H1 (cell line): ENCODE results near the gene EHHADH. TPM values are rescaled to one million over a fixed set of nuclear protein-coding genes. Genes with fewer than 3 reads are reported as not detected.

Source experiments
- CTCF ChIA-PET: fragments of 300-600 bp; sonication (Branson Sonifier 250); formaldehyde crosslinking; loops from one replicate; lab custom pipeline; 2021; ENCODE audit not compliant: partially characterized antibody; lab: Charles Lee
- POLR2A ChIA-PET: fragments of 300-600 bp; sonication (Branson Sonifier 250); formaldehyde crosslinking; loops from one replicate; lab custom pipeline; 2021; ENCODE audit warnings: inconsistent platforms; ENCODE audit not compliant: partially characterized antibody; lab: Charles Lee
- DNase-seq, 2 experiments: peaks; one replicate each; pipeline versions ENCODE4 v3.0.0 to v3.0.0-alpha.2; 2010 to 2022; ENCODE audit warnings: low spot score in 2 of 2, low read depth in 1 of 2, mixed read lengths in 1 of 2
- FAIRE-seq: peaks from 2 replicates; lab custom pipeline; 2011; peaks lifted over from hg19 to GRCh38; lab: Jason Lieb, UNC
- H2AFZ ChIP-seq: 2 replicates; pipeline ENCODE4 v1.8.1; 2012; ENCODE audit warnings: low read length, inconsistent platforms
- H2AK5ac ChIP-seq: 2 replicates; pipeline ENCODE4 v1.6.1; 2013; ENCODE audit warnings: low read depth, low read length
- H2BK120ac ChIP-seq: replicated peaks from 2 replicates; pipeline ENCODE3; 2013; ENCODE audit warnings: low read depth, low read length, inconsistent platforms
- H2BK12ac ChIP-seq: 2 replicates; pipeline ENCODE4 v1.6.1; 2013; ENCODE audit warnings: low read depth, low read length
- H2BK15ac ChIP-seq: 2 replicates; pipeline ENCODE4 v1.6.1; 2013; ENCODE audit warnings: low read length
- H2BK20ac ChIP-seq: 2 replicates; pipeline ENCODE4 v1.6.1; 2013; ENCODE audit warnings: low read length
- H2BK5ac ChIP-seq: 2 replicates; pipeline ENCODE4 v1.6.1; 2013; ENCODE audit warnings: low read depth, low read length
- H3K14ac ChIP-seq: 2 replicates; pipeline ENCODE4 v1.6.1; 2013; ENCODE audit warnings: inconsistent platforms; ENCODE audit not compliant: insufficient read length
- H3K18ac ChIP-seq: 2 replicates; pipeline ENCODE4 v1.6.1; 2013; ENCODE audit warnings: low read length; ENCODE audit errors: extremely low read depth
- H3K23ac ChIP-seq: 2 replicates; pipeline ENCODE4 v1.6.1; 2013; ENCODE audit warnings: inconsistent platforms; ENCODE audit not compliant: insufficient read length
- H3K23me2 ChIP-seq: 2 replicates; pipeline ENCODE4 v1.6.1; 2013; ENCODE audit warnings: low read depth, low read length
- H3K27ac ChIP-seq: 2 replicates; pipeline ENCODE4 v1.6.1; 2011; ENCODE audit warnings: low read depth, low read length, inconsistent platforms
- H3K27me3 ChIP-seq, 4 experiments: replicated peaks in 1 of 4; 1 replicate in 1 of 4; 2 replicates in 3 of 4; pipeline versions ENCODE4 v1.6.1 to v1.8.1; 2011 to 2013; ENCODE audit warnings: low read length in 3 of 4, mild to moderate bottlenecking in 3 of 4, inconsistent platforms in 2 of 4, mixed read lengths in 2 of 4, moderate library complexity in 1 of 4; ENCODE audit not compliant: control insufficient read depth in 3 of 4, insufficient read depth in 3 of 4; ENCODE audit errors: extremely low read depth in 1 of 4
- H3K36me3 ChIP-seq, 4 experiments: 2 replicates each; pipeline versions ENCODE4 v1.6.1 to v1.8.1; 2011 to 2013; ENCODE audit warnings: mild to moderate bottlenecking in 4 of 4, low read length in 3 of 4, moderate library complexity in 2 of 4, control low read depth in 1 of 4, inconsistent platforms in 1 of 4; ENCODE audit not compliant: insufficient read depth in 4 of 4, control insufficient read depth in 2 of 4
- H3K4ac ChIP-seq: replicated peaks from 2 replicates; pipeline ENCODE3; 2013; ENCODE audit warnings: low read length, low read depth, mixed read lengths, inconsistent platforms; ENCODE audit not compliant: insufficient read length
- H3K4me1 ChIP-seq, 4 experiments: replicated peaks in 1 of 4; 1 replicate in 1 of 4; 2 replicates in 3 of 4; pipeline versions ENCODE4 v1.6.1 to v1.8.1; 2011 to 2013; ENCODE audit warnings: low read length in 3 of 4, inconsistent platforms in 2 of 4, mixed read lengths in 1 of 4; ENCODE audit not compliant: insufficient read depth in 4 of 4, control insufficient read depth in 3 of 4
- H3K4me2 ChIP-seq, 2 experiments: 2 replicates each; pipeline versions ENCODE4 v1.6.1 to v1.8.1; 2011 to 2013; ENCODE audit warnings: low read depth in 2 of 2, low read length in 2 of 2, control low read depth in 1 of 2, inconsistent platforms in 1 of 2, mild to moderate bottlenecking in 1 of 2; ENCODE audit not compliant: insufficient read depth in 1 of 2
- H3K4me3 ChIP-seq, 4 experiments: fragments of 200-600, 300-600 bp in 1 of 4; sonication (generic), shearing (Covaris generic), sonication (Bioruptor Twin) in 1 of 4; 2 replicates each; pipeline versions ENCODE4 v1.5.1 to v1.8.1; 2011 to 2016; ENCODE audit warnings: low read length in 4 of 4, low read depth in 3 of 4, control low read depth in 2 of 4, inconsistent platforms in 2 of 4, mild to moderate bottlenecking in 2 of 4, mixed read lengths in 1 of 4, moderate library complexity in 1 of 4; ENCODE audit not compliant: insufficient read depth in 2 of 4; ENCODE audit errors: extremely low read depth in 1 of 4
- H3K56ac ChIP-seq: replicated peaks from 2 replicates; pipeline ENCODE3; 2013; ENCODE audit warnings: low read depth, mild to moderate bottlenecking, mixed read lengths, low read length, inconsistent platforms; ENCODE audit not compliant: insufficient read length
- H3K79me1 ChIP-seq: 2 replicates; pipeline ENCODE4 v1.6.1; 2013; ENCODE audit warnings: low read depth, low read length, control low read depth
- H3K79me2 ChIP-seq, 2 experiments: 2 replicates each; pipeline versions ENCODE4 v1.6.1 to v1.8.1; 2012 to 2013; ENCODE audit warnings: low read length in 2 of 2, mild to moderate bottlenecking in 2 of 2, inconsistent platforms in 1 of 2; ENCODE audit not compliant: insufficient read depth in 2 of 2, control insufficient read depth in 1 of 2
- H3K9ac ChIP-seq, 4 experiments: replicated peaks in 1 of 4; 1 replicate in 1 of 4; 2 replicates in 3 of 4; pipeline versions ENCODE4 v1.6.1 to v1.8.1; 2011 to 2013; ENCODE audit warnings: low read depth in 3 of 4, low read length in 3 of 4, control low read depth in 2 of 4, mild to moderate bottlenecking in 2 of 4, moderate library complexity in 2 of 4, inconsistent platforms in 1 of 4; ENCODE audit errors: extremely low read depth in 1 of 4
- H3K9me3 ChIP-seq, 2 experiments: 2 replicates each; pipeline versions ENCODE4 v1.6.1 to v1.8.1; 2012 to 2013; ENCODE audit warnings: mild to moderate bottlenecking in 2 of 2, moderate library complexity in 2 of 2, control low read depth in 1 of 2, inconsistent platforms in 1 of 2, low read depth in 1 of 2, low read length in 1 of 2, mixed read lengths in 1 of 2; ENCODE audit not compliant: insufficient read depth in 2 of 2
- H4K20me1 ChIP-seq, 2 experiments: replicated peaks in 1 of 2; 2 replicates each; pipeline versions ENCODE3 to v1.8.1; 2011 to 2013; ENCODE audit warnings: inconsistent platforms in 2 of 2, low read length in 2 of 2, mild to moderate bottlenecking in 1 of 2; ENCODE audit not compliant: insufficient read depth in 2 of 2, control insufficient read depth in 1 of 2
- H4K5ac ChIP-seq: 2 replicates; pipeline ENCODE4 v1.6.1; 2013; ENCODE audit warnings: low read length, low read depth, mixed read lengths, inconsistent platforms; ENCODE audit not compliant: insufficient read length
- H4K8ac ChIP-seq: 2 replicates; pipeline ENCODE4 v1.8.0; 2013; ENCODE audit warnings: mild to moderate bottlenecking, moderate library complexity, low read length, inconsistent platforms; ENCODE audit not compliant: insufficient read depth; ENCODE audit errors: extremely low read depth
- H4K91ac ChIP-seq: replicated peaks from 2 replicates; pipeline ENCODE3; 2013; ENCODE audit warnings: low read length, mixed read lengths, inconsistent platforms; ENCODE audit not compliant: insufficient read length
- BCL11A ChIP-seq, 2 experiments: IDR thresholded peaks; one replicate each; pipeline ENCODE4 v1.6.1; 2011; ENCODE audit warnings: low read depth in 2 of 2, low read length in 2 of 2, mild to moderate bottlenecking in 2 of 2
- BRCA1 ChIP-seq: IDR thresholded peaks from 2 replicates; pipeline ENCODE4 v1.6.1; 2012; ENCODE audit warnings: low read depth, low read length, improper control_type of control experiment
- EP300 ChIP-seq, 2 experiments: IDR thresholded peaks; 1 replicate in 1 of 2; 2 replicates in 1 of 2; pipeline ENCODE4 v1.6.1; 2011 to 2012; ENCODE audit warnings: low read depth in 2 of 2, low read length in 2 of 2, mild to moderate bottlenecking in 2 of 2, borderline replicate concordance in 1 of 2, inconsistent platforms in 1 of 2, moderate library complexity in 1 of 2
- FOSL1 ChIP-seq: IDR thresholded peaks from 2 replicates; pipeline ENCODE4 v1.6.1; 2011; ENCODE audit warnings: mild to moderate bottlenecking, low read depth, low read length, moderate library complexity; ENCODE audit not compliant: insufficient read depth
- HDAC2 ChIP-seq, 2 experiments: fragments of 300-600 bp in 1 of 2; sonication (generic) in 1 of 2; IDR thresholded peaks; 2 replicates each; pipeline ENCODE4 v1.6.1; 2011 to 2012; ENCODE audit warnings: low read depth in 2 of 2, low read length in 2 of 2, mild to moderate bottlenecking in 2 of 2, moderate library complexity in 2 of 2, borderline replicate concordance in 1 of 2, inconsistent platforms in 1 of 2
- HDAC6 ChIP-seq: IDR thresholded peaks from one replicate; pipeline ENCODE4 v1.7.1; 2012; ENCODE audit warnings: low read depth, mild to moderate bottlenecking, inconsistent platforms, low read length, moderate library complexity
- JUND ChIP-seq: IDR thresholded peaks from 2 replicates; pipeline ENCODE4 v1.6.1; 2011; ENCODE audit warnings: mild to moderate bottlenecking, improper control_type of control experiment, low read length
- KDM1A ChIP-seq: fragments of 200-600, 300-600 bp; sonication (generic); IDR thresholded peaks from 2 replicates; pipeline ENCODE4 v1.7.1; 2016; ENCODE audit warnings: mild to moderate bottlenecking, low read length, borderline replicate concordance
- POLR2A ChIP-seq, 2 experiments: IDR thresholded peaks; 1 replicate in 1 of 2; 2 replicates in 1 of 2; pipeline ENCODE4 v1.6.1; 2011; ENCODE audit warnings: low read depth in 2 of 2, low read length in 2 of 2, mild to moderate bottlenecking in 2 of 2; ENCODE audit errors: control extremely low read depth in 1 of 2
- POLR2AphosphoS5 ChIP-seq: IDR thresholded peaks from 2 replicates; pipeline ENCODE4 v1.6.1; 2011; ENCODE audit warnings: low read depth, low read length
- RXRA ChIP-seq: IDR thresholded peaks from 2 replicates; pipeline ENCODE4 v1.6.1; 2011; ENCODE audit warnings: low read depth, mild to moderate bottlenecking, low read length, moderate library complexity; ENCODE audit not compliant: insufficient read depth
- SAP30 ChIP-seq: fragments of 300-600 bp; sonication (generic); IDR thresholded peaks from 2 replicates; pipeline ENCODE4 v1.7.1; 2012; ENCODE audit warnings: low read length, moderate library complexity, mild to moderate bottlenecking, inconsistent platforms; ENCODE audit not compliant: insufficient read depth, insufficient replicate concordance
- SP4 ChIP-seq: IDR thresholded peaks from 2 replicates; pipeline ENCODE4 v1.6.1; 2012; ENCODE audit warnings: low read length, inconsistent platforms
- polyA plus RNA-seq, 7 experiments: library from polyadenylated mRNA; depleted of rRNA in 3 of 7; stranded (reverse) in 5 of 7; unstranded in 2 of 7; fragments of >200 nt in 5 of 7; fragments of 200-250 nt in 2 of 7; gene quantifications; 1 replicate in 5 of 7; 2 replicates in 1 of 7; 4 replicates in 1 of 7; pipeline versions ENCODE4 v1.2.1 to v1.2.3, GENCODE V29; 2011 to 2013; ENCODE audit warnings: missing spikeins in 2 of 7, mixed read lengths in 2 of 7
- total RNA-seq: library from RNA; stranded (reverse); fragmentation: NEBNext Ultra II Directional; extraction: Animal tissue kit (Norgen Biotek cat#: 25700); gene quantifications from 2 replicates; pipeline ENCODE4 v1.2.1, GENCODE V29; 2021

Gene EHHADH
- total and polyA plus RNA-seq, 2 of the 8 experiments (the other 6 are each of a cell fraction or from before 2014, with no cell fraction given): 1.4 to 3.5 TPM

- H3K23ac ChIP-seq: no peak overlapping the region
- ChIA-PET POLR2A (no interaction called here), CTCF (interaction anchor here (1.1 to 2.0 kb wide), 5 partner anchors 11 to 179 kb away, joined by 4 to 10 read pairs (median 5); no protein-coding TSS in a partner anchor)
- H4K8ac ChIP-seq: no peak overlapping the region
- H3K27me3 ChIP-seq: no peaks in the 10 kb centered on the region
- H3K27ac ChIP-seq: no peak overlapping the region
- no peaks in the 10 kb centered on the region for H3K36me3 ChIP-seq
- H3K56ac ChIP-seq: no peak overlapping the region
- H3K4me1 ChIP-seq: peaks cover 0 to 3% (median 2%) of the 10 kb centered on the region in 4 experiments; a peak in 2 of 7 replicates
- peaks cover 2% of the 10 kb centered on the region; the same call in 1 of the 2 replicates for H3K23me2 ChIP-seq
- no peak overlapping the region for H3K4ac ChIP-seq
- no peak overlapping the region for H3K4me3 ChIP-seq
- H4K91ac ChIP-seq: no peak overlapping the region
- H4K5ac ChIP-seq: no peak overlapping the region
- no peak for DNase-seq
- H3K9me3 ChIP-seq: no peaks in the 10 kb centered on the region
- no peaks in the 10 kb centered on the region for H3K79me2 ChIP-seq
- H2BK12ac ChIP-seq: no peak overlapping the region
- no peak overlapping the region for H3K9ac ChIP-seq
- H3K18ac ChIP-seq: no peak overlapping the region
- H3K14ac ChIP-seq: no peak overlapping the region
- H4K20me1 ChIP-seq: no peaks in the 10 kb centered on the region
- no peak overlapping the region for H2BK20ac ChIP-seq
- no peak overlapping the region for H2BK15ac ChIP-seq
- H3K79me1 ChIP-seq: no peaks in the 10 kb centered on the region
- no peak overlapping the region for H3K4me2 ChIP-seq
- no peak for FAIRE-seq
- H2BK5ac ChIP-seq: no peak overlapping the region
- no peak overlapping the region for H2AFZ ChIP-seq
- H2BK120ac ChIP-seq: no peak overlapping the region
- H2AK5ac ChIP-seq: no peak overlapping the region
- TF ChIP-seq POLR2A (IDR thresholded peaks at IDR 0.05; ENCODE audit: control extremely low read depth in 1 of 2, low read depth in 2 of 2, low read length in 2 of 2): no peak
- TF ChIP-seq JUND: no peak
- TF ChIP-seq RXRA: no peak
- no peak for TF ChIP-seq EP300 (IDR thresholded peaks at IDR 0.05; ENCODE audit: borderline replicate concordance in 1 of 2, low read depth in 2 of 2, low read length in 2 of 2)
- TF ChIP-seq SAP30: no peak
- no peak for TF ChIP-seq HDAC6
- TF ChIP-seq BCL11A (IDR thresholded peaks at IDR 0.05; ENCODE audit: low read depth in 2 of 2, low read length in 2 of 2): no peak
- no peak for TF ChIP-seq HDAC2 (IDR thresholded peaks at IDR 0.05; ENCODE audit: borderline replicate concordance in 1 of 2, low read depth in 2 of 2, low read length in 2 of 2)
- no peak for TF ChIP-seq SP4
- TF ChIP-seq POLR2AphosphoS5: no peak
- TF ChIP-seq FOSL1: no peak
- no peak for TF ChIP-seq BRCA1
- TF ChIP-seq KDM1A: no peak
These were observed 3.6 kb downstream of the EHHADH start for GRCh38 chr3:185250247-185250646.
